Measurements from ENCODE around the gene PCDH15. TPM values are rescaled to one million over a fixed set of nuclear protein-coding genes. Genes with fewer than 3 reads are reported as not detected.

Gene PCDH15
- total RNA-seq, 3 donors from 2014 or later (not counting 1 experiment from before 2014, with no cell fraction given), result not detected

- intact Hi-C loops (cut with micrococcal nuclease), result no loop called here
- TF ChIP-seq CTCF (IDR thresholded peaks at IDR 0.05), result no peak
- DNase-seq, result no peak
- Mint-ChIP-seq H3K27me3 (ENCODE audit: low read depth in 2 of 2) (no peaks in the 10 kb centered on the region), H3K4me3 (no peak overlapping the region), H3K4me1 (no peaks in the 10 kb centered on the region), H3K9me3 (peaks cover 18% of the 10 kb centered on the region in 2 donors), H3K36me3 (peaks cover 5% of the 10 kb centered on the region), H3K27ac (no peak overlapping the region)
- no peaks in the 10 kb centered on the region for H3K4me1 ChIP-seq (ENCODE audit: control insufficient read depth, insufficient read depth, low read length)
- no peaks in the 10 kb centered on the region for H3K27me3 ChIP-seq (ENCODE audit: control insufficient read depth, insufficient read depth, low read length)
- H3K4me3 ChIP-seq (ENCODE audit: low read length), result no peak overlapping the region
- no peak overlapping the region for H3K27ac ChIP-seq (ENCODE audit: low read length)
- H3K9me3 ChIP-seq (ENCODE audit: control insufficient read depth, insufficient read depth, low read length), result no peaks in the 10 kb centered on the region
- H3K36me3 ChIP-seq (ENCODE audit: control insufficient read depth, insufficient read depth, low read length), result no peaks in the 10 kb centered on the region
- no peak for ATAC-seq
- WGBS (ENCODE audit: insufficient coverage), result no CpG with 5 or more reads among the region's 2 CpGs
These were observed 597.6 kb downstream of the PCDH15 start for GRCh38 chr10:54203401-54203800.

- H3K27me3 ChIP-seq (ENCODE audit: control insufficient read depth, insufficient read depth, low read length), result no peaks in the 10 kb centered on the region
- ATAC-seq (no peak), DNase-seq (no peak)
- H3K27ac Mint-ChIP-seq, result no peak overlapping the region
- no peaks in the 10 kb centered on the region for H3K9me3 ChIP-seq (ENCODE audit: control insufficient read depth, insufficient read depth, low read length)
- 47% methylated on average over 3 of the region's 3 CpGs for WGBS (ENCODE audit: insufficient coverage)
- H3K4me3 ChIP-seq (ENCODE audit: low read length), result no peak overlapping the region
- H3K36me3 Mint-ChIP-seq, result peaks cover 5% of the 10 kb centered on the region
- intact Hi-C loops (cut with micrococcal nuclease), result no loop called here
- no peaks in the 10 kb centered on the region for H3K27me3 Mint-ChIP-seq (ENCODE audit: low read depth in 2 of 2)
- peaks cover 12 to 13% of the 10 kb centered on the region in 2 donors for H3K9me3 Mint-ChIP-seq
- no peak overlapping the region for H3K4me3 Mint-ChIP-seq
- H3K27ac ChIP-seq (ENCODE audit: low read length), result no peak overlapping the region
- no peaks in the 10 kb centered on the region for H3K4me1 Mint-ChIP-seq
- H3K4me1 ChIP-seq (ENCODE audit: control insufficient read depth, insufficient read depth, low read length), result no peaks in the 10 kb centered on the region
- H3K36me3 ChIP-seq (ENCODE audit: control insufficient read depth, insufficient read depth, low read length), result no peaks in the 10 kb centered on the region
- TF ChIP-seq CTCF (IDR thresholded peaks at IDR 0.05), result no peak
These were observed 603.0 kb downstream of the PCDH15 start for GRCh38 chr10:54198051-54198450.

- no peak for DNase-seq
- H3K27ac Mint-ChIP-seq, result no peak overlapping the region
- no peak for TF ChIP-seq CTCF (IDR thresholded peaks at IDR 0.05)
- peaks cover 5% of the 10 kb centered on the region for H3K9me3 ChIP-seq (ENCODE audit: control insufficient read depth, insufficient read depth, low read length)
- H3K4me3 ChIP-seq (ENCODE audit: low read length), result no peak overlapping the region
- no peak for ATAC-seq
- no peaks in the 10 kb centered on the region for H3K27me3 Mint-ChIP-seq (ENCODE audit: low read depth in 2 of 2)
- no peaks in the 10 kb centered on the region for H3K36me3 ChIP-seq (ENCODE audit: control insufficient read depth, insufficient read depth, low read length)
- H3K9me3 Mint-ChIP-seq, result peaks cover 13% of the 10 kb centered on the region in 2 donors
- intact Hi-C loops (cut with micrococcal nuclease), result no loop called here
- H3K27ac ChIP-seq (ENCODE audit: low read length), result no peak overlapping the region
- H3K36me3 Mint-ChIP-seq, result peaks cover 7% of the 10 kb centered on the region
- H3K4me1 Mint-ChIP-seq, result no peaks in the 10 kb centered on the region
- H3K4me3 Mint-ChIP-seq, result no peak overlapping the region
- no peaks in the 10 kb centered on the region for H3K27me3 ChIP-seq (ENCODE audit: control insufficient read depth, insufficient read depth, low read length)
- H3K4me1 ChIP-seq (ENCODE audit: control insufficient read depth, insufficient read depth, low read length), result no peaks in the 10 kb centered on the region
These were observed 606.2 kb downstream of the PCDH15 start for GRCh38 chr10:54194806-54195205.

- Mint-ChIP-seq H3K4me1 (no peaks in the 10 kb centered on the region), H3K27me3 (ENCODE audit: low read depth in 2 of 2) (no peaks in the 10 kb centered on the region), H3K4me3 (no peak overlapping the region), H3K36me3 (no peaks in the 10 kb centered on the region), H3K27ac (no peak overlapping the region), H3K9me3 (peaks cover 13 to 23% of the 10 kb centered on the region in 2 donors)
- peaks cover 3% of the 10 kb centered on the region for H3K9me3 ChIP-seq (ENCODE audit: control insufficient read depth, insufficient read depth, low read length)
- no peaks in the 10 kb centered on the region for H3K27me3 ChIP-seq (ENCODE audit: control insufficient read depth, insufficient read depth, low read length)
- ATAC-seq (no peak), DNase-seq (no peak)
- intact Hi-C loops (cut with micrococcal nuclease), result no loop called here
- no peak for TF ChIP-seq CTCF (IDR thresholded peaks at IDR 0.05)
- H3K36me3 ChIP-seq (ENCODE audit: control insufficient read depth, insufficient read depth, low read length), result no peaks in the 10 kb centered on the region
- H3K4me1 ChIP-seq (ENCODE audit: control insufficient read depth, insufficient read depth, low read length), result no peaks in the 10 kb centered on the region
- H3K27ac ChIP-seq (ENCODE audit: low read length), result no peak overlapping the region
- no peak overlapping the region for H3K4me3 ChIP-seq (ENCODE audit: low read length)
These were observed 641.1 kb downstream of the PCDH15 start for GRCh38 chr10:54159924-54160323.

Data from natural killer cell (primary cell).